ENCODE measurements around the gene SLC16A10.

SLC16A10 gene

GRCh38 chr6:111215131-111215530 lies 127.8 kb downstream of the SLC16A10 start:
- Histone ChIP-seq H3K36me3 (no peaks in the 10 kb centered on the region), H3K27ac (no peak overlapping the region), H3K27me3 (no peaks in the 10 kb centered on the region), H3K4me1 (ENCODE audit: control insufficient read depth in 1 of 2, insufficient read depth in 1 of 2, low read depth in 1 of 2, low read length in 1 of 2) (no peaks in the 10 kb centered on the region), H3K9me3 (no peaks in the 10 kb centered on the region), H3K4me3 (ENCODE audit: low read depth in 1 of 2, low read length in 1 of 2) (no peak overlapping the region)
- TF ChIP-seq CTCF (IDR thresholded peaks at IDR 0.05), result no peak

- no peak overlapping the region for H3K4me3 ChIP-seq (ENCODE audit: low read depth in 1 of 2, low read length in 1 of 2)
- no peaks in the 10 kb centered on the region for H3K9me3 ChIP-seq
- no peaks in the 10 kb centered on the region for H3K4me1 ChIP-seq (ENCODE audit: control insufficient read depth in 1 of 2, insufficient read depth in 1 of 2, low read depth in 1 of 2, low read length in 1 of 2)
- H3K27ac ChIP-seq, result no peak overlapping the region
- no peak for TF ChIP-seq CTCF (IDR thresholded peaks at IDR 0.05)
- H3K27me3 ChIP-seq, result no peaks in the 10 kb centered on the region
- no peaks in the 10 kb centered on the region for H3K36me3 ChIP-seq
Measured at GRCh38 chr6:111219785-111220184, 132.5 kb downstream of the SLC16A10 start.

- Histone ChIP-seq H3K9me3 (no peaks in the 10 kb centered on the region), H3K36me3 (no peaks in the 10 kb centered on the region), H3K27me3 (no peaks in the 10 kb centered on the region), H3K4me1 (ENCODE audit: control insufficient read depth in 1 of 2, insufficient read depth in 1 of 2, low read depth in 1 of 2, low read length in 1 of 2) (no peaks in the 10 kb centered on the region), H3K4me3 (ENCODE audit: low read depth in 1 of 2, low read length in 1 of 2) (no peak overlapping the region), H3K27ac (no peak overlapping the region)
- TF ChIP-seq CTCF (IDR thresholded peaks at IDR 0.05), result no peak
Measured at GRCh38 chr6:111220383-111221031, 133.2 kb downstream of the SLC16A10 start.

GRCh38 chr6:111221804-111222203 lies 134.5 kb downstream of the SLC16A10 start:
- no peak for TF ChIP-seq CTCF (IDR thresholded peaks at IDR 0.05)
- no peaks in the 10 kb centered on the region for H3K9me3 ChIP-seq

GRCh38 chr6:111222341-111222740 lies 135.0 kb downstream of the SLC16A10 start:
- H3K27ac ChIP-seq, result no peak overlapping the region
- H3K4me1 ChIP-seq (ENCODE audit: control insufficient read depth in 1 of 2, insufficient read depth in 1 of 2, low read depth in 1 of 2, low read length in 1 of 2), result no peaks in the 10 kb centered on the region
- no peak overlapping the region for H3K4me3 ChIP-seq (ENCODE audit: low read depth in 1 of 2, low read length in 1 of 2)
- H3K36me3 ChIP-seq, result no peaks in the 10 kb centered on the region
- H3K27me3 ChIP-seq, result no peaks in the 10 kb centered on the region
- H3K9me3 ChIP-seq, result no peaks in the 10 kb centered on the region
- TF ChIP-seq CTCF (IDR thresholded peaks at IDR 0.05), result no peak

More at GRCh38 chr6:111221804-111222203, 134.5 kb downstream of the SLC16A10 start:
- Histone ChIP-seq H3K4me1 (ENCODE audit: control insufficient read depth in 1 of 2, insufficient read depth in 1 of 2, low read depth in 1 of 2, low read length in 1 of 2) (no peaks in the 10 kb centered on the region), H3K4me3 (ENCODE audit: low read depth in 1 of 2, low read length in 1 of 2) (no peak overlapping the region), H3K36me3 (no peaks in the 10 kb centered on the region), H3K27me3 (no peaks in the 10 kb centered on the region), H3K27ac (no peak overlapping the region)
